Measurements from ENCODE around the gene BTF3L4. TPM values are rescaled to one million over a fixed set of nuclear protein-coding genes. Genes with fewer than 3 reads are reported as not detected.

Gene BTF3L4
- total and polyA plus RNA-seq, 2 experiments from 2014 or later = 68.6 to 100 TPM

GRCh38 chr1:52033190-52034049 lies 22.7 kb upstream of the BTF3L4 start, which contains the start of gene KTI12:
Gene KTI12, minus strand, starts transcription at chr1:52033810. Its CDS starts 49 bp downstream, at chr1:52033761.
- Histone ChIP-seq H3K9me3 (ENCODE audit: low read depth) (no peaks in the 10 kb centered on the region), H3K36me3 (ENCODE audit: low read depth) (0 out of 2 replicates have a peak, but pooled peaks cover 6% of the 10 kb centered on the region), H3K4me1 (ENCODE audit: insufficient read depth) (peaks cover 13% of the 10 kb centered on the region), H3K79me2 (ENCODE audit: insufficient read depth) (peaks cover 45% of the 10 kb centered on the region), H3F3A (ENCODE audit: insufficient read depth) (peaks cover 7% of the 10 kb centered on the region), H4K20me1 (ENCODE audit: insufficient read depth) (no peaks in the 10 kb centered on the region), H3K4me2 (ENCODE audit: unreplicated experiment) (peak within 1 kb of the TSS; percentile 88), H3K27ac (peak within 1 kb of the TSS; percentile 89), H3K9me2 (ENCODE audit: insufficient read depth) (no peaks in the 10 kb centered on the region), H3K27me3 (replicated peaks; ENCODE audit: insufficient read depth) (no peaks in the 10 kb centered on the region), H3K4me3 (peak within 1 kb of the TSS; percentile 74), H2AFZ (peak within 1 kb of the TSS; percentile 97), H3K9ac (peak within 1 kb of the TSS; percentile 92)
- TF ChIP-seq EZH2phosphoT487 (IDR thresholded peaks at IDR 0.05; ENCODE audit: insufficient read depth, low read depth) = no peak
- TF ChIP-seq EZH2 (IDR thresholded peaks at IDR 0.05; ENCODE audit: insufficient read depth, poor library complexity, severe bottlenecking) = no peak
- in situ Hi-C loops (cut with MboI) = no loop called here
- 3 to 4% methylated on average over 73 to 75 of the region's 78 CpGs for WGBS, 2 experiments (ENCODE audit: low coverage in 1 of 2, low lambda C conversion rate in 2 of 2, missing lambda C conversion rate in 2 of 2)
- peak; percentile 94 for DNase-seq

DNA sequence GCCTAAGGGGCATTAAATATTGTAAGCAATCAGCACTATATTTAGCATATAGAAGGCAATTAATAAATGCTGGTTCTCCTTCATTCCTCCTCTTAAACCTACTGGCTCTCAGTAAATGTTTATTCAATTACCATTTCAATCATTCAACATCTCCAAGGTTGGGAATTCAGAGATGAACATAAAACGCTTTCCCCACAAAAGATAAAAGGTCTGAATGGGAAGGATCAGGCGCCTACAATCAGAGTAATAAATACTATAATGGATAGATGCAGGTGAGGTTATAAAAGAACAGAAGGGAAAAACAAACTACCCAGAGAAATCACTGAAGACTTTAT lies 22.1 kb upstream of the BTF3L4 start:
- Histone ChIP-seq H3K4me2 (ENCODE audit: unreplicated experiment) (peak overlapping the region; percentile 88), H3K4me3 (peak overlapping the region; percentile 74), H3K27ac (peak overlapping the region; percentile 89), H4K20me1 (ENCODE audit: insufficient read depth) (no peaks in the 10 kb centered on the region), H3F3A (ENCODE audit: insufficient read depth) (peaks cover 7% of the 10 kb centered on the region), H3K27me3 (replicated peaks; ENCODE audit: insufficient read depth) (no peaks in the 10 kb centered on the region), H3K36me3 (ENCODE audit: low read depth) (peaks cover 7% of the 10 kb centered on the region; the same call in 1 of the 2 replicates), H2AFZ (peak overlapping the region; percentile 97), H3K9me2 (ENCODE audit: insufficient read depth) (no peaks in the 10 kb centered on the region), H3K9ac (peak overlapping the region; percentile 92), H3K79me2 (ENCODE audit: insufficient read depth) (peaks cover 40% of the 10 kb centered on the region), H3K9me3 (ENCODE audit: low read depth) (no peaks in the 10 kb centered on the region), H3K4me1 (ENCODE audit: insufficient read depth) (peaks cover 13% of the 10 kb centered on the region)
- no peak for TF ChIP-seq EZH2 (IDR thresholded peaks at IDR 0.05; ENCODE audit: insufficient read depth, poor library complexity, severe bottlenecking)
- no peak for TF ChIP-seq EZH2phosphoT487 (IDR thresholded peaks at IDR 0.05; ENCODE audit: insufficient read depth, low read depth)
- in situ Hi-C loops (cut with MboI) = no loop called here
- 98 to 99% methylated on average over 2 of the region's 2 CpGs for WGBS, 2 experiments (ENCODE audit: low coverage in 1 of 2, low lambda C conversion rate in 2 of 2, missing lambda C conversion rate in 2 of 2)
- no peak for DNase-seq

DNA sequence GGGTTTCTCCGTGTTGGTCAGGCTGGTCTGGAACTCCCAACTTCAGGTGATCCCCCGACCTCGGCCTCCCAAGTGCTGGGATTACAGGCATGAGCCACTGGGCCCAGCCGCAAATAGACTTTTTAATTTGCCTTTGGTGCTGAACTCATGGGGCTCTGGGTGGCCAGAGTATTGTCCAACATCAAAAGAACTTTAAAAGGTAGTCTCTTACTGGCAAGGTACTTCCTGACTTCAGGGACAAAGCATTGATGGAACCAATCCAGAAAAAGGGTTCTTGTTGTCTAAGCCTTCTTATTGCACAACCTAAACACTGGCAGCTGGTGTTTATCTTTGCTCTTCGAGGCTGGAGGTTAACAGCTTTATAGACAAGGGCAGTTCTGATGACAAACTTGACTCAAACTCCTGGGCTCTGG lies 18.7 kb upstream of the BTF3L4 start:
- H3K4me3 ChIP-seq = no peak overlapping the region
- H3K9me2 ChIP-seq (ENCODE audit: insufficient read depth) = no peaks in the 10 kb centered on the region
- DNase-seq = no peak
- no peaks in the 10 kb centered on the region for H3K9me3 ChIP-seq (ENCODE audit: low read depth)
- 76 to 79% methylated on average over 4 to 5 of the region's 5 CpGs for WGBS, 2 experiments (ENCODE audit: low coverage in 1 of 2, low lambda C conversion rate in 2 of 2, missing lambda C conversion rate in 2 of 2)
- H3K4me1 ChIP-seq (ENCODE audit: insufficient read depth) = peaks cover 4% of the 10 kb centered on the region; the same call in 1 of the 2 replicates
- H3K36me3 ChIP-seq (ENCODE audit: low read depth) = peaks cover 14% of the 10 kb centered on the region; the same call in 1 of the 2 replicates
- no peaks in the 10 kb centered on the region for H4K20me1 ChIP-seq (ENCODE audit: insufficient read depth)
- no peaks in the 10 kb centered on the region for H3K27me3 ChIP-seq (replicated peaks; ENCODE audit: insufficient read depth)
- peaks cover 7% of the 10 kb centered on the region for H3F3A ChIP-seq (ENCODE audit: insufficient read depth)
- H3K9ac ChIP-seq = no peak overlapping the region
- TF ChIP-seq EZH2phosphoT487 (IDR thresholded peaks at IDR 0.05; ENCODE audit: insufficient read depth, low read depth) (no peak), EZH2 (IDR thresholded peaks at IDR 0.05; ENCODE audit: insufficient read depth, poor library complexity, severe bottlenecking) (no peak)
- in situ Hi-C loops (cut with MboI) = no loop called here
- H3K4me2 ChIP-seq (ENCODE audit: unreplicated experiment) = no peak overlapping the region
- H3K79me2 ChIP-seq (ENCODE audit: insufficient read depth) = peaks cover 18% of the 10 kb centered on the region
- no peak overlapping the region for H2AFZ ChIP-seq
- no peak overlapping the region for H3K27ac ChIP-seq

GRCh38 chr1:52037909-52038308 lies 18.2 kb upstream of the BTF3L4 start:
- Histone ChIP-seq H3K9me2 (ENCODE audit: insufficient read depth) (no peaks in the 10 kb centered on the region), H3K4me3 (no peak overlapping the region), H3K27ac (no peak overlapping the region), H3K9ac (no peak overlapping the region), H3K79me2 (ENCODE audit: insufficient read depth) (peaks cover 18% of the 10 kb centered on the region), H3K9me3 (ENCODE audit: low read depth) (no peaks in the 10 kb centered on the region), H3F3A (ENCODE audit: insufficient read depth) (peaks cover 7% of the 10 kb centered on the region), H3K27me3 (replicated peaks; ENCODE audit: insufficient read depth) (no peaks in the 10 kb centered on the region), H3K4me2 (ENCODE audit: unreplicated experiment) (no peak overlapping the region), H3K4me1 (ENCODE audit: insufficient read depth) (peaks cover 4% of the 10 kb centered on the region; the same call in 1 of the 2 replicates), H2AFZ (no peak overlapping the region), H4K20me1 (ENCODE audit: insufficient read depth) (no peaks in the 10 kb centered on the region), H3K36me3 (ENCODE audit: low read depth) (peaks cover 14% of the 10 kb centered on the region; the same call in 1 of the 2 replicates)
- no peak for TF ChIP-seq EZH2phosphoT487 (IDR thresholded peaks at IDR 0.05; ENCODE audit: insufficient read depth, low read depth)
- no peak for TF ChIP-seq EZH2 (IDR thresholded peaks at IDR 0.05; ENCODE audit: insufficient read depth, poor library complexity, severe bottlenecking)
- 100% methylated on average over 1 of the region's 1 CpG for WGBS, 2 experiments (ENCODE audit: low coverage in 1 of 2, low lambda C conversion rate in 2 of 2, missing lambda C conversion rate in 2 of 2)
- DNase-seq = no peak
- in situ Hi-C loops (cut with MboI) = no loop called here
